Heart left ventricle (tissue), 16 donors: Measurements from ENCODE around the gene MGAT3. TPM values are rescaled to one million over a fixed set of nuclear protein-coding genes. Genes with fewer than 3 reads are reported as not detected.

Experiments
- ATAC-seq, 4 donors: fragments of 200-7000 bp; cut with Tn5 transposase; one replicate each; pipeline ENCODE4 v1.9.1; 2020 to 2022; ENCODE audit warnings: moderate library complexity in 4 of 4, mild to moderate bottlenecking in 3 of 4, moderate number of reproducible peaks in 1 of 4
- DNase-seq, 5 donors: peaks; one replicate each; pipeline ENCODE4 v3.0.0-alpha.2; 2020
- H3K27ac ChIP-seq, 12 donors: fragments of 200-600 bp; sonication (generic) in 4 of 12; one replicate each; pipeline versions ENCODE4 v1.5.0 to v1.8.0; 2016 to 2022; ENCODE audit warnings: mild to moderate bottlenecking in 2 of 12
- H3K27me3 ChIP-seq, 9 donors: fragments of 200-600 bp; sonication (generic) in 2 of 9; one replicate each; pipeline versions ENCODE4 v1.5.1 to v1.8.0; 2016 to 2022; ENCODE audit warnings: mild to moderate bottlenecking in 3 of 9
- H3K36me3 ChIP-seq, 9 donors: fragments of 200-600 bp; sonication (generic) in 2 of 9; one replicate each; pipeline versions ENCODE4 v1.5.0 to v1.8.0; 2018 to 2022; ENCODE audit warnings: mild to moderate bottlenecking in 2 of 9
- H3K4me1 ChIP-seq, 12 donors: fragments of 200-600 bp; sonication (generic) in 4 of 12; one replicate each; pipeline versions ENCODE4 v1.5.0 to v1.8.0; 2016 to 2022; ENCODE audit warnings: mild to moderate bottlenecking in 3 of 12
- H3K4me3 ChIP-seq, 12 donors: fragments of 200-600 bp; sonication (generic) in 4 of 12; one replicate each; pipeline versions ENCODE4 v1.5.0 to v1.8.0; 2017 to 2022; ENCODE audit warnings: mild to moderate bottlenecking in 9 of 12, moderate library complexity in 4 of 12
- H3K9me3 ChIP-seq, 12 donors: fragments of 200-600 bp; sonication (generic) in 4 of 12; one replicate each; pipeline versions ENCODE4 v1.5.0 to v1.8.0; 2016 to 2022; ENCODE audit warnings: mild to moderate bottlenecking in 1 of 12
- CTCF ChIP-seq, 12 donors: fragments of 200-600 bp; sonication (generic) in 4 of 12; IDR thresholded peaks; one replicate each; pipeline versions ENCODE4 v1.5.0 to v1.8.0; 2018 to 2022; ENCODE audit warnings: antibody characterized with exemption in 12 of 12, mild to moderate bottlenecking in 5 of 12
- POLR2A ChIP-seq, 2 donors: fragments of 450-650 bp; IDR thresholded peaks; one replicate each; pipeline ENCODE4 v1.6.1; 2017; ENCODE audit warnings: antibody characterized with exemption in 2 of 2, mild to moderate bottlenecking in 2 of 2, moderate library complexity in 2 of 2
- WGBS, 4 donors: extraction: QIAGEN DNeasy Blood & Tissue Kit in 2 of 4; methylation state at CpG; one replicate each; pipeline versions ENCODE4 v1.1.5 to v1.1.7; 2013 to 2018; 5-methylcytosine and 5-hydroxymethylcytosine counted together
- intact Hi-C, 10 donors: fragments of 100-400 bp; cut with DNase I; formaldehyde crosslinking; loops; one replicate each; pipeline versions ENCODE4 v1.11.1 to v1.14.2; 2022
- polyA plus RNA-seq, 2 donors: library from polyadenylated mRNA; stranded (reverse); fragments of 200-250 nt; gene quantifications; one replicate each; pipeline ENCODE4 v1.2.3, GENCODE V29; 2013
- total RNA-seq, 9 donors: library from RNA; depleted of rRNA in 2 of 9; stranded (reverse); fragments of >200 nt in 2 of 9; fragmentation: NEBNext Ultra II Directional in 3 of 9; extraction: Animal tissue kit (Norgen Biotek cat#: 25700) in 3 of 9; gene quantifications; one replicate each; pipeline versions ENCODE4 v1.1.0 to v1.2.4, GENCODE V29; 2016 to 2023
- donor health status: ischemic (EF 13 %, LVEDD 7.1; RV severe dilation, severe dysfunction).
- donor health status: healthy with polysubstance abuse.
- donor health status: DM: no; HTN: yes; CAD: no.
- donor health status: DM: no; HTN: no; CAD: no.
- donor health status: ischemic (EF 25% LVEDD 6.9; RV normal size, moderate dysfunction).
- donor health status: ischemic (EF 25% LVEDD 5.7; RV mildly dilated, moderate dysfunction).
- donor health status: healthy.
- donor health status: DM: yes; HTN: yes; CAD: no.
- donor health status: ischemic (EF 35%, LVEDD 5.7; RV mildly dilated, moderate dysfunction).
- donor health status: nonischemic (EF 11% LVEDD 7.7; RV severe dilation, severe dysfunction).
- donor health status: DM: yes; HTN: yes; CAD: no.
- donor health status: PGD.
- donor health status: ischemic (EF 29% LVEDD 5.4; RV normal size, mild dysfunction).
- donor health status: nonischemic (EF 23%, LVEDD 6.1; RV moderate dilation, normal function).

MGAT3 gene
- total and polyA plus RNA-seq, 11 donors: 2.2 to 9.9 (median 4.4) TPM

- Histone ChIP-seq H3K9me3 (no peaks in the 10 kb centered on the region), H3K4me3 (no peak overlapping the region), H3K27ac (no peak overlapping the region), H3K36me3 (peaks cover 0 to 9% (median 0%) of the 10 kb centered on the region in 9 donors), H3K4me1 (peaks cover 0 to 42% (median 7%) of the 10 kb centered on the region in 12 donors), H3K27me3 (no peaks in the 10 kb centered on the region)
- TF ChIP-seq POLR2A (IDR thresholded peaks at IDR 0.05): no peak
- intact Hi-C loops: loop anchor here in 5 of 10 donors (5.0 kb wide), 1 partner anchor 36 kb away; no protein-coding TSS in a partner anchor
- ATAC-seq (no peak), DNase-seq (no peak)
- 75 to 87% (median 83%) methylated on average over 4 to 6 of the region's 6 CpGs for WGBS, 4 donors
These were observed 34.9 kb downstream of the MGAT3 start for GRCh38 chr22:39491696-39492095.

- WGBS, 4 donors: 75 to 87% (median 78%) methylated on average over 3 of the region's 3 CpGs
These were observed 35.4 kb downstream of the MGAT3 start for GRCh38 chr22:39492186-39492585.

GRCh38 chr22:39493759-39494158 is 36.9 kb downstream of the MGAT3 start:
- Histone ChIP-seq H3K36me3 (peaks cover 0 to under 1% (median 0%) of the 10 kb centered on the region in 9 donors), H3K27ac (no peak overlapping the region), H3K9me3 (no peaks in the 10 kb centered on the region), H3K4me3 (no peak overlapping the region), H3K27me3 (no peaks in the 10 kb centered on the region), H3K4me1 (peaks cover 0 to 57% (median 17%) of the 10 kb centered on the region in 12 donors)
- intact Hi-C loops: loop anchor here in 7 of 10 donors (2.0 to 5.0 kb wide), 2 partner anchors 34 to 35 kb away; no protein-coding TSS in a partner anchor
- no peak for DNase-seq
- WGBS, 4 donors: 47 to 75% (median 68%) methylated on average over 4 of the region's 4 CpGs
- no peak for ATAC-seq
- TF ChIP-seq POLR2A (IDR thresholded peaks at IDR 0.05) (no peak), CTCF (IDR thresholded peaks at IDR 0.05) (no peak)

More at GRCh38 chr22:39492186-39492585, 35.4 kb downstream of the MGAT3 start:
- Histone ChIP-seq H3K36me3 (peaks cover 0 to 9% (median 0%) of the 10 kb centered on the region in 9 donors), H3K27ac (no peak overlapping the region), H3K4me1 (peaks cover 0 to 47% (median 8%) of the 10 kb centered on the region in 12 donors), H3K9me3 (no peaks in the 10 kb centered on the region), H3K4me3 (no peak overlapping the region), H3K27me3 (no peaks in the 10 kb centered on the region)
- ATAC-seq: no peak
- intact Hi-C loops: loop anchor here in 5 of 10 donors (5.0 kb wide), 1 partner anchor 35 kb away; no protein-coding TSS in a partner anchor
- no peak for DNase-seq
- TF ChIP-seq CTCF (IDR thresholded peaks at IDR 0.05): no peak
- TF ChIP-seq POLR2A (IDR thresholded peaks at IDR 0.05): no peak

- peak overlapping the region in 1 of 12 donors; percentile 21 for H3K27ac ChIP-seq
- TF ChIP-seq CTCF (IDR thresholded peaks at IDR 0.05): no peak
- no peak for TF ChIP-seq POLR2A (IDR thresholded peaks at IDR 0.05)
- H3K9me3 ChIP-seq: no peaks in the 10 kb centered on the region
- intact Hi-C loops: loop anchor here in 7 of 10 donors (2.0 to 5.0 kb wide), 2 partner anchors 33 to 34 kb away; no protein-coding TSS in a partner anchor
- no peak for ATAC-seq
- no peaks in the 10 kb centered on the region for H3K27me3 ChIP-seq
- no peak for DNase-seq
- no peaks in the 10 kb centered on the region for H3K36me3 ChIP-seq
- no peak overlapping the region for H3K4me3 ChIP-seq
- WGBS, 4 donors: 76 to 82% (median 79%) methylated on average over 10 of the region's 10 CpGs
- peaks cover 0 to 52% (median 20%) of the 10 kb centered on the region in 12 donors for H3K4me1 ChIP-seq
These were observed 37.8 kb downstream of the MGAT3 start for GRCh38 chr22:39494471-39495120.
